ENCODE results near the gene MAP4. TPM values are rescaled to one million over a fixed set of nuclear protein-coding genes. Genes with fewer than 3 reads are reported as not detected.

The MAP4 gene
- polyA plus RNA-seq, 1 donor from 2014 or later, result 186 TPM

- Histone ChIP-seq H4K20me1 (ENCODE audit: insufficient read depth) (no peaks in the 10 kb centered on the region), H3K27me3 (ENCODE audit: insufficient read depth, low read depth, low read length) (no peaks in the 10 kb centered on the region), H3K9ac (ENCODE audit: low read length) (no peak overlapping the region), H3K4me3 (ENCODE audit: low read length) (no peak overlapping the region), H3K79me2 (replicated peaks; ENCODE audit: insufficient read depth, low read length) (peaks cover 15% of the 10 kb centered on the region), H3F3A (ENCODE audit: insufficient read depth, low read length, poor library complexity, severe bottlenecking) (no peaks in the 10 kb centered on the region), H2AFZ (ENCODE audit: low read depth, low read length) (no peak overlapping the region), H3K9me3 (ENCODE audit: low read length) (no peaks in the 10 kb centered on the region), H3K4me2 (ENCODE audit: low read length) (no peak overlapping the region), H3K36me3 (ENCODE audit: insufficient read depth, low read length) (no peaks in the 10 kb centered on the region), H3K27ac (ENCODE audit: low read length) (no peak overlapping the region), H3K9me2 (ENCODE audit: insufficient read depth, low read length) (no peaks in the 10 kb centered on the region)
- no peak for TF ChIP-seq MXI1 (conservative IDR thresholded peaks at IDR 0.05; ENCODE audit: poor library complexity, severe bottlenecking)
- TF ChIP-seq TAF1 (IDR thresholded peaks at IDR 0.05; ENCODE audit: low read depth), result no peak
- TF ChIP-seq RAD21 (conservative IDR thresholded peaks at IDR 0.05), result no peak
- no peak for TF ChIP-seq EZH2 (IDR thresholded peaks at IDR 0.05; ENCODE audit: borderline replicate concordance, insufficient read depth, low read length, poor library complexity, severe bottlenecking)
- TF ChIP-seq CTCF (IDR thresholded peaks at IDR 0.05; ENCODE audit: poor library complexity, severe bottlenecking), result no peak
- TF ChIP-seq EP300 (conservative IDR thresholded peaks at IDR 0.05; ENCODE audit: poor library complexity, severe bottlenecking), result no peak
- TF ChIP-seq REST (IDR thresholded peaks at IDR 0.05; ENCODE audit: borderline replicate concordance), result no peak
- no peak for TF ChIP-seq POLR2AphosphoS5 (IDR thresholded peaks at IDR 0.05)
- TF ChIP-seq SMC3 (conservative IDR thresholded peaks at IDR 0.05; ENCODE audit: poor library complexity), result no peak
Observed at GRCh38 chr3:48024401-48024800, 8.2 kb upstream of the MAP4 start.

GRCh38 chr3:48023377-48023776 lies 7.2 kb upstream of the MAP4 start:
- Histone ChIP-seq H3K27me3 (ENCODE audit: insufficient read depth, low read depth, low read length) (no peaks in the 10 kb centered on the region), H3K4me3 (ENCODE audit: low read length) (no peak overlapping the region), H3K79me2 (replicated peaks; ENCODE audit: insufficient read depth, low read length) (peaks cover 12% of the 10 kb centered on the region), H2AFZ (ENCODE audit: low read depth, low read length) (no peak overlapping the region), H3K4me2 (ENCODE audit: low read length) (no peak overlapping the region), H3K9me2 (ENCODE audit: insufficient read depth, low read length) (no peaks in the 10 kb centered on the region), H3K36me3 (ENCODE audit: insufficient read depth, low read length) (no peaks in the 10 kb centered on the region), H3F3A (ENCODE audit: insufficient read depth, low read length, poor library complexity, severe bottlenecking) (no peaks in the 10 kb centered on the region), H3K9ac (ENCODE audit: low read length) (no peak overlapping the region), H3K9me3 (ENCODE audit: low read length) (no peaks in the 10 kb centered on the region), H3K27ac (ENCODE audit: low read length) (no peak overlapping the region), H4K20me1 (ENCODE audit: insufficient read depth) (no peaks in the 10 kb centered on the region)
- TF ChIP-seq EZH2 (IDR thresholded peaks at IDR 0.05; ENCODE audit: borderline replicate concordance, insufficient read depth, low read length, poor library complexity, severe bottlenecking), result no peak
- TF ChIP-seq MXI1 (conservative IDR thresholded peaks at IDR 0.05; ENCODE audit: poor library complexity, severe bottlenecking), result no peak
- no peak for TF ChIP-seq TAF1 (IDR thresholded peaks at IDR 0.05; ENCODE audit: low read depth)
- TF ChIP-seq RAD21 (conservative IDR thresholded peaks at IDR 0.05), result no peak
- no peak for TF ChIP-seq REST (IDR thresholded peaks at IDR 0.05; ENCODE audit: borderline replicate concordance)
- TF ChIP-seq EP300 (conservative IDR thresholded peaks at IDR 0.05; ENCODE audit: poor library complexity, severe bottlenecking), result no peak
- TF ChIP-seq CTCF (IDR thresholded peaks at IDR 0.05; ENCODE audit: poor library complexity, severe bottlenecking), result no peak
- TF ChIP-seq POLR2AphosphoS5 (IDR thresholded peaks at IDR 0.05), result no peak
- TF ChIP-seq SMC3 (conservative IDR thresholded peaks at IDR 0.05; ENCODE audit: poor library complexity), result no peak
